ENCODE results near the gene DTYMK. TPM values are rescaled to one million over a fixed set of nuclear protein-coding genes. Genes with fewer than 3 reads are reported as not detected.

The DTYMK gene
- polyA plus RNA-seq, 1 experiment = 28.4 TPM

DNA sequence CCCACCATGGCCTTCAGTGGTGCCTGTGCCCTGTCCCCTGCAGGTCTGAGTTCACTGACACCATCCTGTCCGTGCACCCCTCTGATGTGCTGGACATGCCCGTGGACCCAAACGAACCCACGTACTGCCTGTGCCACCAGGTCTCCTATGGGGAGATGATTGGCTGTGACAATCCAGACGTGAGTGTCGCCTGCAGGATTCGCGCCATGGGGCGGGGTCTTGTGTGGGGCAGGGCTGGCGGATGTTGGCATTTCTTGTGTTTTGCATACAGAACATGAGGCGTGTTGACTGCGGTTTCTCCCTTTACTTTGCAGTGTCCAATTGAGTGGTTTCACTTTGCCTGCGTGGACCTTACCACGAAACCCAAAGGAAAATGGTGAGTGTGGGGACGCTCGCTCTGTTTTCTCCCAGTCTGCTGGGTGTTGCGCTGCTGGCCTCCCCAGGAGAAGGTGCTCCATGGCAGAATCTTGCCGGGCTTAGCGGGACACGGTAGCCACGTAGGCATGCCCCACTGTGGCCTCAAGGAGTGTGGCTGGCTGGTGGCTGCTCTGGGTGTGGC lies 36.4 kb upstream of the DTYMK start:
- H3K4me3 ChIP-seq (ENCODE audit: low read depth, low read length) = no peak overlapping the region
- H3K9me3 ChIP-seq (ENCODE audit: control insufficient read depth, insufficient read depth, low read length) = peaks cover 35% of the 10 kb centered on the region
- no peaks in the 10 kb centered on the region for H3K27me3 ChIP-seq (ENCODE audit: control insufficient read depth, insufficient read depth, low read length)
- no peak for DNase-seq (ENCODE audit: low read depth, low spot score)
- ChIA-PET CTCF (no interaction called here), POLR2A (no interaction called here)
- H3K27ac ChIP-seq (ENCODE audit: low read depth, low read length) = no peak overlapping the region
- TF ChIP-seq, protein P1, sequence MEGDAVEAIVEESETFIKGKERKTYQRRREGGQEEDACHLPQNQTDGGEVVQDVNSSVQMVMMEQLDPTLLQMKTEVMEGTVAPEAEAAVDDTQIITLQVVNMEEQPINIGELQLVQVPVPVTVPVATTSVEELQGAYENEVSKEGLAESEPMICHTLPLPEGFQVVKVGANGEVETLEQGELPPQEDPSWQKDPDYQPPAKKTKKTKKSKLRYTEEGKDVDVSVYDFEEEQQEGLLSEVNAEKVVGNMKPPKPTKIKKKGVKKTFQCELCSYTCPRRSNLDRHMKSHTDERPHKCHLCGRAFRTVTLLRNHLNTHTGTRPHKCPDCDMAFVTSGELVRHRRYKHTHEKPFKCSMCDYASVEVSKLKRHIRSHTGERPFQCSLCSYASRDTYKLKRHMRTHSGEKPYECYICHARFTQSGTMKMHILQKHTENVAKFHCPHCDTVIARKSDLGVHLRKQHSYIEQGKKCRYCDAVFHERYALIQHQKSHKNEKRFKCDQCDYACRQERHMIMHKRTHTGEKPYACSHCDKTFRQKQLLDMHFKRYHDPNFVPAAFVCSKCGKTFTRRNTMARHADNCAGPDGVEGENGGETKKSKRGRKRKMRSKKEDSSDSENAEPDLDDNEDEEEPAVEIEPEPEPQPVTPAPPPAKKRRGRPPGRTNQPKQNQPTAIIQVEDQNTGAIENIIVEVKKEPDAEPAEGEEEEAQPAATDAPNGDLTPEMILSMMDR (IDR thresholded peaks at IDR 0.05; ENCODE audit: low read depth, low read length) = no peak

DNA sequence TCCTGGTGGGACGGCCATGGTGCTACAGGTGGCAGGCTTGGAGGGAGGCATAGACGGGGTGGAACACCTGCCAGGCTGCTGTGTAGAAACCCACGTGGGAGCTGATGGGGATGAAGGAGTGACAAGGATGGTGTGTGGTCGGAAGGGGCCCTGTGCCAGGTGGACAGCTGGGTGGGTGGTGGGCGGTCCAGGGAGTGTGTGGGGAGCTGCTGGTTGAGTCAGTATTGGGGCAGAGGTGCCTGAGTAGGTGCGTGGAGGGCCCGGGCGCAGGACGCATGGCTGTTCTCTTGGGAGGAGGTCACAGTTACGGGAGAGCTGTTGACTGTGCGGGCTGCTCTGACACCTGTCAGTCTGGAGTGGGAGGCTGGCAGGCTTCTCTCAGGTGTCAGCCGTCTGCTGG lies 35.2 kb upstream of the DTYMK start:
- DNase-seq (ENCODE audit: low read depth, low spot score) = no peak
- Histone ChIP-seq H3K27ac (ENCODE audit: low read depth, low read length) (no peak overlapping the region), H3K9me3 (ENCODE audit: control insufficient read depth, insufficient read depth, low read length) (peaks cover 35% of the 10 kb centered on the region), H3K27me3 (ENCODE audit: control insufficient read depth, insufficient read depth, low read length) (no peaks in the 10 kb centered on the region), H3K4me3 (ENCODE audit: low read depth, low read length) (no peak overlapping the region)
- ChIA-PET CTCF (no interaction called here), POLR2A (no interaction called here)
- TF ChIP-seq, protein P1 (IDR thresholded peaks at IDR 0.05; ENCODE audit: low read depth, low read length) = no peak

DNA sequence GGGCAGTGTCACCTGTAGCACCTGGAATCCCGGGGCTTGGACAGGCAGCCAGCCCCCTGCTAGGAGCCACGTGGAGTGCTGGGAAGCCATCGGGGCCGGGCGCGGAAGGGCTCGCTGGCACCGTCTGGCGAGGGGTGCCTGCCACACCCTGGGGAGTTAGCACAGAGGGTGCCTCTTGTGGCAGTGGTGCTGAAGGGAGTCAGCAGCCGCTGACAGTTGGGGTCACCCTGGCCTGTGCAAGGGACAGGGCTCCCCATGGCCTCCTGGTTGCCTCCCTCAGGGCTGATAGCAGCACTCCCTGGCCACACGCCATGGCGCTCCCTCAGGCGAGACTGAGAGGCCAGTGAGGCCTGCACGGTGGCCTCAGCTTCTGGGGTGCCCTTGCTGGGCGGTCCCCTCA lies 33.9 kb upstream of the DTYMK start:
- POLR2A ChIA-PET = no interaction called here
- Histone ChIP-seq H3K27ac (ENCODE audit: low read depth, low read length) (no peak overlapping the region), H3K27me3 (ENCODE audit: control insufficient read depth, insufficient read depth, low read length) (no peaks in the 10 kb centered on the region), H3K9me3 (ENCODE audit: control insufficient read depth, insufficient read depth, low read length) (peaks cover 35% of the 10 kb centered on the region), H3K4me3 (ENCODE audit: low read depth, low read length) (no peak overlapping the region)
- CTCF ChIA-PET = no interaction called here
- DNase-seq (ENCODE audit: low read depth, low spot score) = no peak
- TF ChIP-seq, protein P1 (IDR thresholded peaks at IDR 0.05; ENCODE audit: low read depth, low read length) = no peak

DNA sequence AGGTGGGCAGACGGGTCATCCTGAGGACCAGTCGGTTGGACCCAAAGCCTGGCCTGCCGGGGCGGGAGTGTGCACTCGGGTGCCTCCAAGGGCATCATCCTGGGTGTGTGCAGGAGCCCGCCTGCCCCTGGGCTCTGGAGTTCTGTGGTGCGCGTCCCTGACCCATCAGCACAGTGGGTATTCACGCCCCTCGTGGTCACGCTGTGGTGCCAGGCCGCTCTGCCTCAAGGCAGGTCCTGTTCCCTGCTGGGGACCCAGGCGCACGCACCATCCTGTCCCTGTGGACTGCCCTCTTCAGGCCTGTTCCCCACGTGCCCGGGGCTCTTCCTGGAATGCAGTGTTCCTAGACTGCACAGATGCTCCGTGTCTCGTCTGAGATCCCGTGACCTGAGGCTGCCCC lies 33.5 kb upstream of the DTYMK start:
- Histone ChIP-seq H3K4me3 (ENCODE audit: low read depth, low read length) (no peak overlapping the region), H3K9me3 (ENCODE audit: control insufficient read depth, insufficient read depth, low read length) (peaks cover 35% of the 10 kb centered on the region), H3K27ac (ENCODE audit: low read depth, low read length) (no peak overlapping the region), H3K27me3 (ENCODE audit: control insufficient read depth, insufficient read depth, low read length) (no peaks in the 10 kb centered on the region)
- CTCF ChIA-PET = no interaction called here
- TF ChIP-seq, protein P1 (IDR thresholded peaks at IDR 0.05; ENCODE audit: low read depth, low read length) = no peak
- DNase-seq (ENCODE audit: low read depth, low spot score) = no peak
- POLR2A ChIA-PET = no interaction called here

DNA sequence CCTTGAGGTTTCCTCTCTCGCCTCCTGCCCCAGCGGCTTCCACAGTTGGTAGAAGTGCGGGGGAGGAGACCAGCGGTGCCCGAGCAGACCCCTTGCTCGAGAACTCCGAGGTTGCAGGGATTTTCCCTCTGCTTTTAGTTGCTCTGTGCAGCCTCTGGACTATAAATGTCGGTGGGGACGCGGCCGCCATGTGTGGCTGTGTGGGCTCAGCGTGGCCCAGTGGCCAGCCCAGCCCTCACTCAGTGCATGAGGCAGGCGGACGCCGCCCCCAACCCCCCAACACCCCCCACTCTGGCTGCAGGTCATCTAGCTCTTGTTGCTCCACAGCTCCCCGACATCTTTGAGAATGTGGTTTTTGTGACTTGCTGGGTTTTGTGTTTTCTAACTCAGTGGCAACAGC lies 32.5 kb upstream of the DTYMK start:
- TF ChIP-seq, protein P1 (IDR thresholded peaks at IDR 0.05; ENCODE audit: low read depth, low read length) = no peak
- Histone ChIP-seq H3K27ac (ENCODE audit: low read depth, low read length) (no peak overlapping the region), H3K4me3 (ENCODE audit: low read depth, low read length) (no peak overlapping the region), H3K9me3 (ENCODE audit: control insufficient read depth, insufficient read depth, low read length) (peaks cover 36% of the 10 kb centered on the region), H3K27me3 (ENCODE audit: control insufficient read depth, insufficient read depth, low read length) (no peaks in the 10 kb centered on the region)
- no peak for DNase-seq (ENCODE audit: low read depth, low spot score)
- POLR2A ChIA-PET = interaction anchor here (0.6 to 0.8 kb wide), 2 partner anchors 17 to 609 kb away, joined by 3 to 4 read pairs; no protein-coding TSS in a partner anchor
- CTCF ChIA-PET = no interaction called here

Data from AG04450 (cell line).